ENCODE data around the gene STPG3.

Gene STPG3

DNA sequence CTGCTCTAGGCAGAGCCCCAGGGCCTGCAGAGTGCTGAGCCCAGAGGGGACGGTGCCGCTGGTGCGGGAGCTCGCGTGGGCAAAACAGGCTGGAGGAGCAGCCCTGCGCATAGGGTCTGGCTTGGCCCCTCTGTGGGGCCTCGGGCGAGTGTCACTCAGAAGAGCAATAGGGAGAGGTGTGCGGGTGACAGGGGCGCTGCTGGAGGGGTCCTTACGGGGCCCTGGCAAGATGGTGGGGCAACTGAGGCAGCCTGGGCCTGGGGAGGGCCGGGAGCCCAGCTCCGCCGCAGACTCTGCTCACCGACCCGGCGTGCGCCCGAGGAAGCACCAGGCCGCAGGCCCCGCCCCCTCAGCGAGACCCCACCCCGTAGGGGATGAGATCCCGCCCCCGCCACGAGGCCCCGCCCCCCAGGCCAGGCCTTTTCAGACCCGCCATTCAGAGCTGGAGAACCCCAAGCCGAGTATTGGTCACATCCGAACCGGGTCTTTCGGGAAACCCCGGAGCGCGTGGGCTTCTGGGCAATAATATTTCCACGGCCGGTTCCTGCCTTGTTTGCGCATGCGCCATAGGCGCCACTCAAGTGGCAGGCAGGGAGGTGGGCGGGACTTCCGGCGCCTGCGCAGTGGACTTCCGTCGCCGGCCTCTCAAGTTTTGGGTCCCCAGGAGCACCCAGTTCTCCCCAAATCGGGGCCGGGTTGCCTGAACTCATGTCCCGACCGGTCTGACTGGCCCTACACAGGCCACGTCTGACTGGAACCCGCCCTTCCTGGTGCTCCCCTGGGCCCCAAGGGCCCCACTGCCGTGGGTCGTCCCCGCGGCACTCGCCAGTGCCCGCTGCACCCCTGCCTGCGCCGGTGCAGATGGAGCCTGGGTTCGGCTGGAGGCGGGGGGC is 27.8 kb upstream of the STPG3 start:
- TF ChIP-seq ZNF274 (IDR thresholded peaks at IDR 0.05; ENCODE audit: low read depth, low read length) (no peak), YY1 (IDR thresholded peaks at IDR 0.05; ENCODE audit: insufficient read depth, insufficient read length) (no peak), SUZ12 (IDR thresholded peaks at IDR 0.05; ENCODE audit: extremely low read depth, insufficient read depth, insufficient read length) (no peak)
- H3K36me3 ChIP-seq (ENCODE audit: insufficient read depth, insufficient read length, low read length) = peaks cover 13% of the 10 kb centered on the region
- peak overlapping the region; percentile 96 for H3K9ac ChIP-seq (ENCODE audit: insufficient read length, low read depth)
- H3K4me1 ChIP-seq (ENCODE audit: insufficient read depth, insufficient read length) = peaks cover 36% of the 10 kb centered on the region
- peak overlapping the region; percentile 90 for H3K4me3 ChIP-seq (ENCODE audit: insufficient read length, low read depth)
- H3K9me3 ChIP-seq (ENCODE audit: insufficient read depth, low read length) = no peaks in the 10 kb centered on the region
- peaks cover 13% of the 10 kb centered on the region for H3K27me3 ChIP-seq (ENCODE audit: insufficient read depth, insufficient read length)
- DNase-seq (ENCODE audit: low read depth, low spot score) = peak; percentile 95

DNA sequence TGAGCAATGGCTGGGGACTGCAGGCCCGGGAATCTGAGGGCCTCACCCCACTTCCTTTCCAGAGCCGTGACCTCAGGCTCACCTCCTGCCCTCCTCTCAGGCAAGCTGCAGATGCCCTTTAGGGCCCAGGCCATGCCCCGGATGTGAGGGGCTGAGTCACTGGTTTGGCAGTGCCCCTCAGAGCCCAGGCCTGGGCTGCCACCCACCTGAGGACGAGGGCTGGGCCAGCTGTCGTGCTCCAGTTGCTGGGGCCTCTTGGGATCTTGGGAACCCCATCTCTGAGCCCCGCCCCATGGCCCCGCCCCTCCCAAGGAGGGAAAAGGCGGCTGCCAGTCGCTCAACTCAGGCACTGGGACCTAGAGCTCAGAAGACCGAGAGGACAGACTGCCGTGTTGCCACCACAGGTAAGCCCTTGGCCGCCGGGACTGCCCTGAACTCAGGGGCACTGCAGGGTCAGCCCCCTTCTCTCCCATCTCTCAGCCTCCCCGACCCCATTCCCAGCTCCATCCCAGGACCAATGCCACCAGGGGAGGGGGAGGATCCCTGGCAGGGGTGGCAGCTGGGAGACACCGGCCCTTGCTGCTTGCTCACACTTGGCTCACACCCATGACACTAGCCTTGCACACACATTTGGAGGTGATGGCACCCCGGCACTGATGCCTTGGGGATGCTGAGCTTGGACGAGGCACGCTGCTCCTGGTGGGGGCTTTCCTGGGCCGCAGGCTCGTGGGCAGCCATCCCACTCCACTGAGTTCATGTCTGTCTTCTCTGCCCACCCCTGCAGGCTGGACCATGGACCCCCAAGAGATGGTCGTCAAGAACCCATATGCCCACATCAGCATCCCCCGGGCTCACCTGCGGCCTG is 26.0 kb upstream of the STPG3 start, which contains the start of gene CYSRT1:
CYSRT1 (plus strand) TSS at position 345 of the 865 bp plus-strand sequence; CDS start at position 793, 448 bp downstream.
- TF ChIP-seq SUZ12 (IDR thresholded peaks at IDR 0.05; ENCODE audit: extremely low read depth, insufficient read depth, insufficient read length) (no peak), ZNF274 (IDR thresholded peaks at IDR 0.05; ENCODE audit: low read depth, low read length) (no peak), YY1 (IDR thresholded peaks at IDR 0.05; ENCODE audit: insufficient read depth, insufficient read length) (no peak)
- no peak for DNase-seq (ENCODE audit: low read depth, low spot score)

DNA sequence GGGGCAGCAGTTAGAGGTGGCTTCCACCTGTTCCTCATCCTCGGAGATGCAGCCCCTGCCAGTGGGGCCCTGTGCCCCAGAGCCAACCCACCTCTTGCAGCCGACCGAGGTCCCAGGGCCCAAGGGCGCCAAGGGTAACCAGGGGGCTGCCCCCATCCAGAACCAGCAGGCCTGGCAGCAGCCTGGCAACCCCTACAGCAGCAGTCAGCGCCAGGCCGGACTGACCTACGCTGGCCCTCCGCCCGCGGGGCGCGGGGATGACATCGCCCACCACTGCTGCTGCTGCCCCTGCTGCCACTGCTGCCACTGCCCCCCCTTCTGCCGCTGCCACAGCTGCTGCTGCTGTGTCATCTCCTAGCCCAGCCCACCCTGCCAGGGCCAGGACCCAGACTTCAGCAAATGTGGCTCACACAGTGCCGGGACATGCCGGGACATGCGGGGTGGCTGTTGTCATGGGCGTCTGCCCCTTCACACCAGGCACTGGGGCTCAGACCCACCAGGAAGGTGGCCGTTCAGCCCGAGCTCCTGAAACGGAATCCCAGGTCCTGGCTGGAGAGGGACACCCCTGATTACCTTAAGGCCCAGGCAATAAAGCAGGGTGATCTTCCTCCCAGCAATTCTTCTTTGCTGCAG is 25.3 kb upstream of the STPG3 start:
- no peak for DNase-seq (ENCODE audit: low read depth, low spot score)
- Histone ChIP-seq H3K4me3 (ENCODE audit: insufficient read length, low read depth) (no peak overlapping the region), H3K27me3 (ENCODE audit: insufficient read depth, insufficient read length) (peaks cover 13% of the 10 kb centered on the region), H3K9ac (ENCODE audit: insufficient read length, low read depth) (peak overlapping the region; percentile 67), H3K4me1 (ENCODE audit: insufficient read depth, insufficient read length) (peaks cover 40% of the 10 kb centered on the region), H3K9me3 (ENCODE audit: insufficient read depth, low read length) (no peaks in the 10 kb centered on the region), H3K36me3 (ENCODE audit: insufficient read depth, insufficient read length, low read length) (no peaks in the 10 kb centered on the region)
- TF ChIP-seq ZNF274 (IDR thresholded peaks at IDR 0.05; ENCODE audit: low read depth, low read length) = no peak
- no peak for TF ChIP-seq SUZ12 (IDR thresholded peaks at IDR 0.05; ENCODE audit: extremely low read depth, insufficient read depth, insufficient read length)

More for the DNA sequence above, 26.0 kb upstream of the STPG3 start, which contains the start of gene CYSRT1:
- peak within 1 kb of the TSS; percentile 90 for H3K4me3 ChIP-seq (ENCODE audit: insufficient read length, low read depth)
- no peaks in the 10 kb centered on the region for H3K9me3 ChIP-seq (ENCODE audit: insufficient read depth, low read length)
- peak within 1 kb of the TSS; percentile 96 for H3K9ac ChIP-seq (ENCODE audit: insufficient read length, low read depth)
- H3K4me1 ChIP-seq (ENCODE audit: insufficient read depth, insufficient read length) = peaks cover 39% of the 10 kb centered on the region
- peaks cover 13% of the 10 kb centered on the region for H3K27me3 ChIP-seq (ENCODE audit: insufficient read depth, insufficient read length)
- no peaks in the 10 kb centered on the region for H3K36me3 ChIP-seq (ENCODE audit: insufficient read depth, insufficient read length, low read length)

DNA sequence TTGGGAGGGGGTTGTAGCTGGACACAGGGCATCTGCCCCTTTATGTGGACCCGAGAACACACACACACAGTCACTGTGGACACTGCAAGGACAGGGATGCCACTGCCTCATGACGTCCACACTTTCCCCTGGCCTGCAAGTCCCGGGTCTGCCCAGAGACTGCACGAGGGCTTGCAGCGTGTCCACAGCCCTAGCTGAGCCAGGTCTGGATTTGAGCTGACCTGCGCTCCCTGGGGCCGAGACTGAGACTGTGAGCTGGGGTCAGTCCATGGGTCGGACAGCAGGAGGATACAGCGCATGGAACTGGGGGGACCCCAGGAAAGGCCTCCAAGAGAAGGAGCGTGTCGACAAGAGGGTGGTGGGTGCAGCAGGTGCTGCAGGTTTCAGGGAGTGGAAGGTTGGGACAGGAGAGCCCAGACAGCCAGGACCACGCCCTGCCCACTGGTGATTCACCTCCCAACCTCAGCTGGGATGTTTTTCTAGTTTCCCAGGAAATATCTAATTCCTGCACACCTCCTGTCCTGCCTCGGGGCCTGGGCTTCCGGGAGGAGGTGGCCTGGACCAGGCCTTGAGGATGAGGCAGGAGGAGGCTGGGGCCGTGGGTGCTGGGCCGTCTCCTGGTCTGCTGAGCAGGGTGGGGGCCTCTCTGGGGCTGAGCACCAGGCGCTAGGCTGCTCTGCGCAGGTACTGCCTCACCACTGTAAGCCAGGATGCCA is 24.6 kb upstream of the STPG3 start:
- H3K9ac ChIP-seq (ENCODE audit: insufficient read length, low read depth) = peak overlapping the region; percentile 65

DNA sequence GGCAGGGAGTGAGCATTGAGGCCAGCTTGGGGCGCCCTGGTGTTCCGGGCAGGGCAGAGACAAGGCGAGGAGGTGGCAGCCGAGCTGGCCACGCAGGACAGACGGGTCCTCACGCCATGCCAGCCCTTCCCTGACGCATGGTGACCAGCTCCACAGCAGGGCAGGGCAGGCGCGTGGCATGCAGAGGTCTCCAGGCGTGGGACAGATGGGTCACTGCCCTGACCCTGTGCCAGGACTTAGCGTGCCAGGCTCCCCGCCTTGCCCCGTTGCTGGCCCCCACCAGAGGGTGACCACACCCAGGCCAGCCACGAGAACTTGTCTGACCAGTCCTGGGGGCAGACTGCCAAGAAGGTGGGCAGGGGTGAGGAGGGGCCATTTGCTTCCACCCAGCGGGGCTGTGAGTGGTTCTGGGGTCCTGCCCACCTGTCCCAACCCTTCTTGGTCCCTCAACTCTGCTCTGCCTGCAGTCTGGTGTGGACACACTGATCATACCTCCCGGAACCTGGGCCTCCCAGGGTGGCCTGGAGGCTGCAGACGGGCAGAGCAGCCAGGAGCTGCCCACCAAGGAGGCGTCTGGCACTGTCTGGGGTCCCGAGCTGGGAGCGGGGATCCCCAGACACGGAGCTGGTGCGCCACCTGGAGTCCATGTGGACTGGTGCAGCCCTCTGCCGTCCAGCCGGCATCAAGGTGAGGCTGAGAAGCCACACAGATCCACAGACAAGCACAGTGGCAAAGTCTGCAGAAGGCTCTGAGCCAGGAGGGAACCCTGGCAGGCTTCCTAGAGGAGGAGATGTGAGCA is 23.8 kb upstream of the STPG3 start, which contains the start of gene RNF224:
RNF224 (plus strand) TSS at position 449 of the 799 bp plus-strand sequence. CDS start 834 bp downstream, outside the sequence.
- no peaks in the 10 kb centered on the region for H3K9me3 ChIP-seq (ENCODE audit: insufficient read depth, low read length)
- peaks cover 40% of the 10 kb centered on the region for H3K4me1 ChIP-seq (ENCODE audit: insufficient read depth, insufficient read length)
- DNase-seq (ENCODE audit: low read depth, low spot score) = peak; percentile 59
- no peaks in the 10 kb centered on the region for H3K36me3 ChIP-seq (ENCODE audit: insufficient read depth, insufficient read length, low read length)
- H3K27me3 ChIP-seq (ENCODE audit: insufficient read depth, insufficient read length) = peaks cover 9% of the 10 kb centered on the region
- no peak within 1 kb of the TSS for H3K4me3 ChIP-seq (ENCODE audit: insufficient read length, low read depth)
- TF ChIP-seq YY1 (IDR thresholded peaks at IDR 0.05; ENCODE audit: insufficient read depth, insufficient read length) = no peak
- TF ChIP-seq ZNF274 (IDR thresholded peaks at IDR 0.05; ENCODE audit: low read depth, low read length) = no peak
- TF ChIP-seq SUZ12 (IDR thresholded peaks at IDR 0.05; ENCODE audit: extremely low read depth, insufficient read depth, insufficient read length) = no peak
- H3K9ac ChIP-seq (ENCODE audit: insufficient read length, low read depth) = peak within 1 kb of the TSS; percentile 65

More for the DNA sequence above, 24.6 kb upstream of the STPG3 start:
- H3K4me1 ChIP-seq (ENCODE audit: insufficient read depth, insufficient read length) = peaks cover 40% of the 10 kb centered on the region
- H3K9me3 ChIP-seq (ENCODE audit: insufficient read depth, low read length) = no peaks in the 10 kb centered on the region
- no peak overlapping the region for H3K4me3 ChIP-seq (ENCODE audit: insufficient read length, low read depth)
- no peaks in the 10 kb centered on the region for H3K36me3 ChIP-seq (ENCODE audit: insufficient read depth, insufficient read length, low read length)
- no peak for TF ChIP-seq YY1 (IDR thresholded peaks at IDR 0.05; ENCODE audit: insufficient read depth, insufficient read length)
- no peak for DNase-seq (ENCODE audit: low read depth, low spot score)
- H3K27me3 ChIP-seq (ENCODE audit: insufficient read depth, insufficient read length) = peaks cover 12% of the 10 kb centered on the region
